ENCODE measurements around the gene GLIS1.

The GLIS1 gene

GRCh38 chr1:53642215-53642555 lies 96.8 kb downstream of the GLIS1 start:
- H3F3A ChIP-seq (ENCODE audit: control insufficient read depth, insufficient read depth) = no peaks in the 10 kb centered on the region
- TF ChIP-seq, protein P1, sequence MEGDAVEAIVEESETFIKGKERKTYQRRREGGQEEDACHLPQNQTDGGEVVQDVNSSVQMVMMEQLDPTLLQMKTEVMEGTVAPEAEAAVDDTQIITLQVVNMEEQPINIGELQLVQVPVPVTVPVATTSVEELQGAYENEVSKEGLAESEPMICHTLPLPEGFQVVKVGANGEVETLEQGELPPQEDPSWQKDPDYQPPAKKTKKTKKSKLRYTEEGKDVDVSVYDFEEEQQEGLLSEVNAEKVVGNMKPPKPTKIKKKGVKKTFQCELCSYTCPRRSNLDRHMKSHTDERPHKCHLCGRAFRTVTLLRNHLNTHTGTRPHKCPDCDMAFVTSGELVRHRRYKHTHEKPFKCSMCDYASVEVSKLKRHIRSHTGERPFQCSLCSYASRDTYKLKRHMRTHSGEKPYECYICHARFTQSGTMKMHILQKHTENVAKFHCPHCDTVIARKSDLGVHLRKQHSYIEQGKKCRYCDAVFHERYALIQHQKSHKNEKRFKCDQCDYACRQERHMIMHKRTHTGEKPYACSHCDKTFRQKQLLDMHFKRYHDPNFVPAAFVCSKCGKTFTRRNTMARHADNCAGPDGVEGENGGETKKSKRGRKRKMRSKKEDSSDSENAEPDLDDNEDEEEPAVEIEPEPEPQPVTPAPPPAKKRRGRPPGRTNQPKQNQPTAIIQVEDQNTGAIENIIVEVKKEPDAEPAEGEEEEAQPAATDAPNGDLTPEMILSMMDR (IDR thresholded peaks at IDR 0.05; ENCODE audit: low read depth, low read length, poor library complexity, severe bottlenecking) = no peak
- no peak for TF ChIP-seq EZH2phosphoT487 (IDR thresholded peaks at IDR 0.05; ENCODE audit: borderline replicate concordance, low read length)
- no peaks in the 10 kb centered on the region for H3K79me2 ChIP-seq (ENCODE audit: control insufficient read depth, low read length)
- no peaks in the 10 kb centered on the region for H3K27me3 ChIP-seq (ENCODE audit: control insufficient read depth, low read length)
- H3K4me2 ChIP-seq (ENCODE audit: low read length) = no peak overlapping the region
- H3K36me3 ChIP-seq (ENCODE audit: control insufficient read depth, low read length) = no peaks in the 10 kb centered on the region
- no peaks in the 10 kb centered on the region for H3K4me1 ChIP-seq (ENCODE audit: control insufficient read depth, low read length)
- H3K27ac ChIP-seq (ENCODE audit: low read depth, low read length) = no peak overlapping the region
- H3K9me3 ChIP-seq (ENCODE audit: control insufficient read depth, insufficient read depth, low read length) = no peaks in the 10 kb centered on the region
- no peaks in the 10 kb centered on the region for H4K20me1 ChIP-seq (ENCODE audit: control insufficient read depth, insufficient read depth, low read depth, low read length)
- no peaks in the 10 kb centered on the region for H3K9me2 ChIP-seq (replicated peaks; ENCODE audit: control insufficient read depth, low read length)
- H3K4me3 ChIP-seq (ENCODE audit: low read length) = no peak overlapping the region

GRCh38 chr1:53641481-53642214 lies 97.3 kb downstream of the GLIS1 start:
- Histone ChIP-seq H3K27me3 (ENCODE audit: control insufficient read depth, low read length) (no peaks in the 10 kb centered on the region; the same call in 1 of the 2 replicates), H3K27ac (ENCODE audit: low read depth, low read length) (no peak overlapping the region), H3K36me3 (ENCODE audit: control insufficient read depth, low read length) (no peaks in the 10 kb centered on the region), H3F3A (ENCODE audit: control insufficient read depth, insufficient read depth) (no peaks in the 10 kb centered on the region), H3K79me2 (ENCODE audit: control insufficient read depth, low read length) (no peaks in the 10 kb centered on the region), H3K9me2 (replicated peaks; ENCODE audit: control insufficient read depth, low read length) (no peaks in the 10 kb centered on the region), H3K4me2 (ENCODE audit: low read length) (no peak overlapping the region), H3K4me3 (ENCODE audit: low read length) (no peak overlapping the region), H4K20me1 (ENCODE audit: control insufficient read depth, insufficient read depth, low read depth, low read length) (no peaks in the 10 kb centered on the region), H3K9me3 (ENCODE audit: control insufficient read depth, insufficient read depth, low read length) (no peaks in the 10 kb centered on the region), H3K4me1 (ENCODE audit: control insufficient read depth, low read length) (no peaks in the 10 kb centered on the region)
- no peak for TF ChIP-seq EZH2phosphoT487 (IDR thresholded peaks at IDR 0.05; ENCODE audit: borderline replicate concordance, low read length)
- TF ChIP-seq, protein P1 (IDR thresholded peaks at IDR 0.05; ENCODE audit: low read depth, low read length, poor library complexity, severe bottlenecking) = no peak

DNA sequence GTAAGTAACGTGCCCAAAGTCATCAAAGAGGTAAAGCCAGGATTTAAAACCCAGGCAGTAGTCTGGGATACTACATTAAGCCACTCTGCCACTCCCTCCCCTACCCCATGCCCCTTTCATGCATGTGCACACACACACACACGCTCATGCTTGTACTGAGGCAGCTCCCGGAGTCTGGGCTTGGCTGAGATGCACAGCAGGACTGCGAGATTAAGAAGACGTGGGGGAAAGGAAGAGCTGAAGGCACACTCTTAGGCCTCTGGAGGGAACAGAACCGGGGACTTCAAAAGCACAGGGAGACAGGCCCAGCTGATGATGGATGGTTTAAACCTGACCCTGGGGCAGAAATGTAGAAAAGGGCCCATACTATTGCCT lies 98.3 kb downstream of the GLIS1 start:
- H3F3A ChIP-seq (ENCODE audit: control insufficient read depth, insufficient read depth) = no peaks in the 10 kb centered on the region
- H3K4me3 ChIP-seq (ENCODE audit: low read length) = no peak overlapping the region
- TF ChIP-seq EZH2phosphoT487 (IDR thresholded peaks at IDR 0.05; ENCODE audit: borderline replicate concordance, low read length) = no peak
- TF ChIP-seq, protein P1 (IDR thresholded peaks at IDR 0.05; ENCODE audit: low read depth, low read length, poor library complexity, severe bottlenecking) = no peak
- H3K4me2 ChIP-seq (ENCODE audit: low read length) = no peak overlapping the region
- H3K9me3 ChIP-seq (ENCODE audit: control insufficient read depth, insufficient read depth, low read length) = no peaks in the 10 kb centered on the region
- H3K36me3 ChIP-seq (ENCODE audit: control insufficient read depth, low read length) = no peaks in the 10 kb centered on the region
- H3K79me2 ChIP-seq (ENCODE audit: control insufficient read depth, low read length) = no peaks in the 10 kb centered on the region
- H3K27me3 ChIP-seq (ENCODE audit: control insufficient read depth, low read length) = no peaks in the 10 kb centered on the region; the same call in 1 of the 2 replicates
- no peaks in the 10 kb centered on the region for H4K20me1 ChIP-seq (ENCODE audit: control insufficient read depth, insufficient read depth, low read depth, low read length)
- H3K4me1 ChIP-seq (ENCODE audit: control insufficient read depth, low read length) = no peaks in the 10 kb centered on the region
- H3K9me2 ChIP-seq (replicated peaks; ENCODE audit: control insufficient read depth, low read length) = no peaks in the 10 kb centered on the region
- no peak overlapping the region for H3K27ac ChIP-seq (ENCODE audit: low read depth, low read length)

Measured in DOHH2 (cell line).